ENCODE data around the gene NDUFC1.

DNA sequence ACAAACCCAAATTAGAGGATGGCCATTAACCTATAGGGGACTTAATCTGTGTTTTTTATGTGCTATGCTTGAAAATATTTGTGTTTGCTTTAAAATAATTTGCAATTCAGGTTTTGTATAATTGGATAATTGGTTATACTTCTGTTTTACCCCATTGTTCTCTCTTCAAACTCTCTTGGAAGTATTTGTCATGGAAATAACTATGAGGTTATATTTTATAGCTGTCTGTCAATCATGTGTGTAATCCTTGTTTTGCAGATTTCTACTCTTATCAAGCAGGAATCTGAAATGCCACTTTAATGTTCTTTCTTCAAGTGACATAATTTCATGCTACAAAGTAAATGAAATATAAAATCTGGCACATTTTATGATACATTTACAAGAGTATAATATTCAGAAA, 15.4 kb upstream of the NDUFC1 start:
- no peak for TF ChIP-seq POLR2A (IDR thresholded peaks at IDR 0.05)
- TF ChIP-seq, protein P1, sequence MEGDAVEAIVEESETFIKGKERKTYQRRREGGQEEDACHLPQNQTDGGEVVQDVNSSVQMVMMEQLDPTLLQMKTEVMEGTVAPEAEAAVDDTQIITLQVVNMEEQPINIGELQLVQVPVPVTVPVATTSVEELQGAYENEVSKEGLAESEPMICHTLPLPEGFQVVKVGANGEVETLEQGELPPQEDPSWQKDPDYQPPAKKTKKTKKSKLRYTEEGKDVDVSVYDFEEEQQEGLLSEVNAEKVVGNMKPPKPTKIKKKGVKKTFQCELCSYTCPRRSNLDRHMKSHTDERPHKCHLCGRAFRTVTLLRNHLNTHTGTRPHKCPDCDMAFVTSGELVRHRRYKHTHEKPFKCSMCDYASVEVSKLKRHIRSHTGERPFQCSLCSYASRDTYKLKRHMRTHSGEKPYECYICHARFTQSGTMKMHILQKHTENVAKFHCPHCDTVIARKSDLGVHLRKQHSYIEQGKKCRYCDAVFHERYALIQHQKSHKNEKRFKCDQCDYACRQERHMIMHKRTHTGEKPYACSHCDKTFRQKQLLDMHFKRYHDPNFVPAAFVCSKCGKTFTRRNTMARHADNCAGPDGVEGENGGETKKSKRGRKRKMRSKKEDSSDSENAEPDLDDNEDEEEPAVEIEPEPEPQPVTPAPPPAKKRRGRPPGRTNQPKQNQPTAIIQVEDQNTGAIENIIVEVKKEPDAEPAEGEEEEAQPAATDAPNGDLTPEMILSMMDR (IDR thresholded peaks at IDR 0.05): no peak
